WI38 (cell line): ENCODE data around the gene RASA4B.

Experiments
- H3K4me3 ChIP-seq: 2 replicates; pipeline ENCODE4 v1.5.1; 2011; ENCODE audit warnings: low read depth, mild to moderate bottlenecking, control low read depth, low read length
- CTCF ChIP-seq: IDR thresholded peaks from 2 replicates; pipeline ENCODE4 v1.5.1; 2012; ENCODE audit warnings: low read depth, mild to moderate bottlenecking, control low read depth, low read length

RASA4B gene

GRCh38 chr7:102446387-102447156, 71.0 kb downstream of the RASA4B start:
- TF ChIP-seq CTCF = no peak
- no peak overlapping the region for H3K4me3 ChIP-seq

GRCh38 chr7:102445674-102446071, 71.9 kb downstream of the RASA4B start:
- no peak for TF ChIP-seq CTCF
- H3K4me3 ChIP-seq = no peak overlapping the region

GRCh38 chr7:102444961-102445673, 72.5 kb downstream of the RASA4B start:
- no peak for TF ChIP-seq CTCF
- H3K4me3 ChIP-seq = no peak overlapping the region

- no peak for TF ChIP-seq CTCF
Observed at GRCh38 chr7:102439963-102440795, 77.4 kb downstream of the RASA4B start.

GRCh38 chr7:102436118-102436517, 81.5 kb downstream of the RASA4B start:
- TF ChIP-seq CTCF = no peak
- no peak overlapping the region for H3K4me3 ChIP-seq

More at GRCh38 chr7:102439963-102440795, 77.4 kb downstream of the RASA4B start:
- H3K4me3 ChIP-seq = no peak overlapping the region

- TF ChIP-seq CTCF = no peak
- H3K4me3 ChIP-seq = peak overlapping the region; percentile 79
Observed at GRCh38 chr7:102434039-102434486, 83.5 kb downstream of the RASA4B start.
